ENCODE measurements around the gene NCAM1.

NCAM1 gene

GRCh38 chr11:113001709-113002108 is 40.5 kb downstream of the NCAM1 start:
- TF ChIP-seq FOXK2 (IDR thresholded peaks at IDR 0.05) = no peak
- TF ChIP-seq PKNOX1 (IDR thresholded peaks at IDR 0.05) = no peak
- no peak for TF ChIP-seq ZNF384 (IDR thresholded peaks at IDR 0.05)
- TF ChIP-seq L3MBTL2 (conservative IDR thresholded peaks at IDR 0.05) = no peak
- TF ChIP-seq CTBP1 (IDR thresholded peaks at IDR 0.05; ENCODE audit: borderline replicate concordance) = no peak
- TF ChIP-seq TARDBP (IDR thresholded peaks at IDR 0.05) = no peak
- TF ChIP-seq FOXM1 (IDR thresholded peaks at IDR 0.05; ENCODE audit: borderline replicate concordance) = no peak
- no peak for TF ChIP-seq LEF1 (IDR thresholded peaks at IDR 0.05; ENCODE audit: borderline replicate concordance)
- TF ChIP-seq SUZ12 (IDR thresholded peaks at IDR 0.05) = no peak
- no peak for TF ChIP-seq NFRKB (IDR thresholded peaks at IDR 0.05)
- TF ChIP-seq SP1 (IDR thresholded peaks at IDR 0.05) = no peak
- TF ChIP-seq BHLHE40 (IDR thresholded peaks at IDR 0.05; ENCODE audit: borderline replicate concordance) = no peak
- TF ChIP-seq ARNT (IDR thresholded peaks at IDR 0.05) = no peak
- DNase-seq (ENCODE audit: extremely low spot score) = no peak
- POLR2A ChIA-PET = interaction anchor here (0.6 kb wide), 1 partner anchor 538 kb away, joined by 3 read pairs; no protein-coding TSS in a partner anchor
- CTCF ChIA-PET = no interaction called here

GRCh38 chr11:113006896-113007445 is 45.8 kb downstream of the NCAM1 start:
- DNase-seq (ENCODE audit: extremely low spot score) = no peak
- POLR2A ChIA-PET = no interaction called here
- CTCF ChIA-PET = no interaction called here
- no peak for TF ChIP-seq SUZ12 (IDR thresholded peaks at IDR 0.05)
- TF ChIP-seq L3MBTL2 (conservative IDR thresholded peaks at IDR 0.05) = no peak

GRCh38 chr11:113014262-113015097 is 53.3 kb downstream of the NCAM1 start:
- TF ChIP-seq HDGF (IDR thresholded peaks at IDR 0.05; ENCODE audit: borderline replicate concordance) = no peak
- TF ChIP-seq PKNOX1 (IDR thresholded peaks at IDR 0.05) = peak; percentile 62
- TF ChIP-seq CTBP1 (IDR thresholded peaks at IDR 0.05; ENCODE audit: borderline replicate concordance) = peak; percentile 69; the same call in 1 of the 2 replicates
- ChIA-PET CTCF (interaction anchor here (1.2 to 1.7 kb wide), 3 partner anchors 13 to 100 kb away, joined by 3 to 6 read pairs (median 4); no protein-coding TSS in a partner anchor), POLR2A (interaction anchor here (1.2 to 1.3 kb wide), 2 partner anchors 52 to 89 kb away, joined by 4 read pairs; no protein-coding TSS in a partner anchor)
- peak; percentile 69 for DNase-seq (ENCODE audit: extremely low spot score)

GRCh38 chr11:113015098-113015455 is 53.9 kb downstream of the NCAM1 start:
- CTCF ChIA-PET = interaction anchor here (1.7 kb wide), 1 partner anchor 20 kb away, joined by 6 read pairs; no protein-coding TSS in a partner anchor
- POLR2A ChIA-PET = interaction anchor here (1.3 kb wide), 1 partner anchor 52 kb away, joined by 4 read pairs; no protein-coding TSS in a partner anchor
- no peak for DNase-seq (ENCODE audit: extremely low spot score)
- TF ChIP-seq NFRKB (IDR thresholded peaks at IDR 0.05) (no peak), SP1 (IDR thresholded peaks at IDR 0.05) (no peak), L3MBTL2 (conservative IDR thresholded peaks at IDR 0.05) (no peak), TARDBP (IDR thresholded peaks at IDR 0.05) (no peak), BHLHE40 (IDR thresholded peaks at IDR 0.05; ENCODE audit: borderline replicate concordance) (no peak), ZNF384 (IDR thresholded peaks at IDR 0.05) (no peak), FOXM1 (IDR thresholded peaks at IDR 0.05; ENCODE audit: borderline replicate concordance) (no peak), LEF1 (IDR thresholded peaks at IDR 0.05; ENCODE audit: borderline replicate concordance) (no peak), CTBP1 (IDR thresholded peaks at IDR 0.05; ENCODE audit: borderline replicate concordance) (no peak), FOXA1 (IDR thresholded peaks at IDR 0.05) (no peak), HDGF (IDR thresholded peaks at IDR 0.05; ENCODE audit: borderline replicate concordance) (no peak), FOXK2 (IDR thresholded peaks at IDR 0.05) (no peak), ELF4 (IDR thresholded peaks at IDR 0.05) (no peak)

GRCh38 chr11:113016905-113017304 is 55.7 kb downstream of the NCAM1 start:
- TF ChIP-seq L3MBTL2 (conservative IDR thresholded peaks at IDR 0.05) (no peak), HDGF (IDR thresholded peaks at IDR 0.05; ENCODE audit: borderline replicate concordance) (no peak), CTBP1 (IDR thresholded peaks at IDR 0.05; ENCODE audit: borderline replicate concordance) (no peak), ZNF384 (IDR thresholded peaks at IDR 0.05) (no peak), FOXA1 (IDR thresholded peaks at IDR 0.05) (no peak), SP1 (IDR thresholded peaks at IDR 0.05) (no peak), SUZ12 (IDR thresholded peaks at IDR 0.05) (no peak), ARNT (IDR thresholded peaks at IDR 0.05) (no peak), FOXK2 (IDR thresholded peaks at IDR 0.05) (no peak), FOXM1 (IDR thresholded peaks at IDR 0.05; ENCODE audit: borderline replicate concordance) (no peak), BHLHE40 (IDR thresholded peaks at IDR 0.05; ENCODE audit: borderline replicate concordance) (no peak), TARDBP (IDR thresholded peaks at IDR 0.05) (no peak)
- ChIA-PET POLR2A (no interaction called here), CTCF (no interaction called here)
- DNase-seq (ENCODE audit: extremely low spot score) = no peak

- no peak for DNase-seq (ENCODE audit: extremely low spot score)
- no peak for TF ChIP-seq FOXA1 (IDR thresholded peaks at IDR 0.05)
- no peak for TF ChIP-seq ARNT (IDR thresholded peaks at IDR 0.05)
- no peak for TF ChIP-seq LEF1 (IDR thresholded peaks at IDR 0.05; ENCODE audit: borderline replicate concordance)
- no peak for TF ChIP-seq PKNOX1 (IDR thresholded peaks at IDR 0.05)
- TF ChIP-seq FOXK2 (IDR thresholded peaks at IDR 0.05) = no peak
- CTCF ChIA-PET = no interaction called here
Observed at GRCh38 chr11:113018913-113019312, 57.7 kb downstream of the NCAM1 start.

More at GRCh38 chr11:113018913-113019312, 57.7 kb downstream of the NCAM1 start:
- POLR2A ChIA-PET = no interaction called here
